KOPT-K1 (cell line): ENCODE data around the gene TADA2B.

Experiments used
- H3K27ac ChIP-seq: fragments of 200-600 bp; sonication (generic); 2 replicates; pipeline ENCODE4 v1.5.1; 2016; ENCODE audit warnings: antibody characterized with exemption, mild to moderate bottlenecking, low read depth, low read length; ENCODE audit not compliant: poor library complexity, severe bottlenecking
- H3K36me3 ChIP-seq: fragments of 200-600 bp; sonication (generic); 2 replicates; pipeline ENCODE4 v1.5.1; 2017; ENCODE audit warnings: antibody characterized with exemption, mild to moderate bottlenecking, low read length, moderate library complexity; ENCODE audit not compliant: insufficient read depth
- H3K9me3 ChIP-seq: fragments of 200-600 bp; sonication (generic); 2 replicates; pipeline ENCODE4 v1.5.1; 2017; ENCODE audit warnings: antibody characterized with exemption, low read length, mild to moderate bottlenecking; ENCODE audit not compliant: insufficient read depth, poor library complexity, severe bottlenecking

The TADA2B gene

GRCh38 chr4:7013175-7013574, 30.0 kb upstream of the TADA2B start:
- no peaks in the 10 kb centered on the region for H3K9me3 ChIP-seq
- H3K36me3 ChIP-seq: peaks cover 99% of the 10 kb centered on the region
- no peak overlapping the region for H3K27ac ChIP-seq

DNA sequence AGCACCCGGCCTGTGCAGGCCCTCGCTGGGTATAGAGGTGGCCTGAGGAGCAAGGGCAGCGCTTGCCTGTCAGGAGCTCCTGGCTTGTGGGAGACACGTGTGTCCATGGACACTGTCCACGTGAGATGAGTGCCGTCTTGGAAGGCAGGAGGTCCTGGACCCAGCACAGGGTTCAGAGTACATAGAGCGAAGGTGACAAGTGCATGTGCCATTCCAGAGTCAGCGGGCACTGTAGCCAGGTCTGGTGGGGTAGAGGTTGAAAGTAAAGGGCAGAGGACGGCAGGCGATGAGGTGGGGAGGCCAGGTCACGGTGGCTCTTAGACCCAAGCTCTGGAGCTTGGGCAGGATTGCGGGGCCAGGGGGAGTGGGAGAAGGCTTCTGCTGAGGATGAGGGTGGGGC, 28.4 kb upstream of the TADA2B start:
- Histone ChIP-seq H3K27ac (no peak overlapping the region), H3K9me3 (no peaks in the 10 kb centered on the region), H3K36me3 (peaks cover 99% of the 10 kb centered on the region)

GRCh38 chr4:7015383-7016035, 27.7 kb upstream of the TADA2B start:
- no peak overlapping the region for H3K27ac ChIP-seq

DNA sequence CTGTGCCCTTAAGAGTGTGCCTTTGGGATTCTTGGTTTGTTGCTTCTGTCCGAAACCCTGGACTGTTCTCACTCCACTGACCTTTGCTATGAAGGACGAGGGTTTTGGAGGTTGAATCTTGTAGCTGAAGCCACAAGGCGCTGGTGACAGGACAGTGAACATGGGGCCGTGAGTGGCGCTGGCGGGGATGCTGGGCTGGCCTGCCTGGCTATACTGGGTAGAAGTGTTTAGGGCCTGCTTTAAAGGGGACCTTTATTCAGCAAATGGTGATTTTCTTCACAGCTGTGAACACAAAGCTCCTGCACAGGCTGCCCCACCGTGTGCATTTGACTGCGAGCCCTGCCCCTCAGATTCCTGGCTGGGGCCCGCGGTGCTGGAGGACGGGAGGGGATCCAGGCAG, 27.1 kb upstream of the TADA2B start:
- Histone ChIP-seq H3K36me3 (peaks cover 99% of the 10 kb centered on the region), H3K27ac (no peak overlapping the region), H3K9me3 (no peaks in the 10 kb centered on the region)

More at GRCh38 chr4:7015383-7016035, 27.7 kb upstream of the TADA2B start:
- Histone ChIP-seq H3K9me3 (no peaks in the 10 kb centered on the region), H3K36me3 (peaks cover 99% of the 10 kb centered on the region)

DNA sequence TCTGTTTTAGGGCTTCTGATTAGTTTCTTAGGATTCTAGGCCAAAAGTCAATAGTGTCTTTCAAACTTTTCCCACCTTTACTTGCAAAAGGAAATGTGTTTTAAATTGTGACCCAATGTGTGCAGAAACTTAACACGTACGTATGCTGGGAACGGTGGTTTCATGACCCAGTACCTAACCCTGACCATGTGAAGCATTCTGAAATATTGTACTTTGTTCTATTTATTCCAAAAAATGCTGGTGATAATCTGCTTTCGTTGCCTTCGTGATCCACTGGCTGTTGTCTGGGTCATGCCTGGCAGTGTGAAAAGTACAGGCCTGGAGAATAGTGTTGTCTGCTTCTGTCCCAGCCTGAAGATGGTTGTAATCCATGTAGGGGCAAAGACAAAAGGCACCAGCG, 26.7 kb upstream of the TADA2B start:
- Histone ChIP-seq H3K36me3 (peaks cover 99% of the 10 kb centered on the region), H3K27ac (no peak overlapping the region), H3K9me3 (no peaks in the 10 kb centered on the region)

DNA sequence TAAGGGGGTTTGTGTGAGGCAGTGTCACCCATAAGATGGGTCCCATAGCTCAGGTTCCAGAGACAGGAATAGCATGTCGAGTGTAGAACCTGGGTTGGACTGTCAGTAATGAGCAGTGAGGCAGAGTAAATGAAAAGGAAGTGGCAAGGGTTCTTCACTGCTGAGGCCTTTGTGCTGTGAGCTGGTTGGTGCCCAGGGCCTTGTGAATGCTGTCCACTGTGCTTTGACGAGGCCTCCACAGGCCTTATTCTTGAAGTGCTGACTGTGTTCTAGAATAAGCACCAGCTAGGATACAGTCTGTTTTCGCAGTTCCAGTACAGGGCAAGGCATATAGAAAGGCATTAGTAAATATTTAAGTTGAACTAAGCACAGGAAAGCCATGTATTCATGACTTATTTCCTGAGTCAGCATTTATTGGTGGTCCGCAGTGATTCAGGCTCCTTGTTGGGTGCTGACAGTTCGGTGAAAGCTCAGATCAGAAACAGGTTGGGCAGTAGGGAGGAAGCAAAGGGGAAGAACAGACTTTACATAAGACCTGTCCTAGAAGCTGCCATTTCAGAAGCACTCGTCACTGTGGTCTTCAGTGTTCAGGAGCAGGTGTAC, 25.6 kb upstream of the TADA2B start:
- Histone ChIP-seq H3K36me3 (peaks cover 99% of the 10 kb centered on the region), H3K9me3 (no peaks in the 10 kb centered on the region), H3K27ac (no peak overlapping the region)

DNA sequence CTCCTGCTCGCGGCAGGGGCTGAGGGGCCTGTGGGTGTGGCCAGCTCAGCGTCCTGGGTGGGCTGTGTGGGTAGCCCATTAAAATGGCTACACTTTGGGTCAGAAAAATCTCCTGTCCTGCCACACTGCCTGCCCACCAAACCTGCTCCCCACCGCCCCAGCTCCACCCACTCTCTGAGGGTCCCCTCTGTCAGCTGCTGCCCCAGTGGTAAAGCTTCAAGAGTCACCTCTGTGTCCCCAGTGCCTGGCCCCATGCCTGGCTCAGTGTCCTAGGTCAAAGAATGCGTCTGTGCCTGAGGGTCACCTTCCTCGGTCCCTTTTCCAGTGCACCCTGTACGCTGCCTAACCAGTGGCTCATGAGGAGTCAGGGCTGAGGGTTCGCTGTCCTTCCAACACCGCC, 24.9 kb upstream of the TADA2B start:
- H3K9me3 ChIP-seq: no peaks in the 10 kb centered on the region
- peaks cover 98% of the 10 kb centered on the region for H3K36me3 ChIP-seq
- H3K27ac ChIP-seq: no peak overlapping the region

DNA sequence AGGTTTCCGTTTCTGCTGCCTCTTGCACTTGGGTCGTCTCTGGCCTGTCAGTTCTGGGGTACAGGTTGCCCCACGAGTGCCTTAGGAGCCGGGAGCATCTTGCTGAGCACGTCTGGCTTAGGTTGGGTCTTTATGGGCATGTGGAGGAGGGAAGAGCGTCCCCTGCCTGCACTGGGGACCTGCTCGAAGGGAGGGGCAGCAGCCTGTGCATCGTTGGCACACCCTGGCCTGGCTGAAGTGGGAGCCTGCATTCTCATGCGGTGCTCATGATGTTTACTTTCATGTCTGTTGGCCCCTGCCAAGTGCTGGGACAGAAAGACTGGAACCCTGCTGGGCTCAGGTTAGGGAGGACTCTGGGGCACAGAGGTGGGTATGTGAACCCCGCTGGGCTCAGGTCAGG, 23.8 kb upstream of the TADA2B start:
- H3K27ac ChIP-seq: no peak overlapping the region
- peaks cover 98% of the 10 kb centered on the region for H3K36me3 ChIP-seq
- no peaks in the 10 kb centered on the region for H3K9me3 ChIP-seq

DNA sequence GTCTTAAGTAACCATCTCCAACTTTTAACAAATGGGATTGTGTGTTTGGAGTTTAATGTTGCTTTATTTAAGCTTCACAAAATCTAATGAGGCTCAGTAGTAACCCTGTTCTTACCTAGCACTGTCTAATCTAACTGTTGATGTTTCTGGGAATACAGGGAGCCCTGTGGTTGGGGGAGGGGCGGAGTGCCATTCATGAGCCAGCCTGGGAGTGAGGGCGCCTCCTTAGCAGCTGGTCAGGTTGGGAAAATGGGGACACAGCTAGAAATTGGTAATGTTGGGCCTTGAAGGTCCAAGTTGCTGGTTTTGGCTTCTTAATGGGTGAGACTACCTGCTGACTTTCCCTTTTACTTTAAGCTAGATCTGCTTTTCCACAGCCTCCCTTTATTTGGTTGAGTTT, 22.9 kb upstream of the TADA2B start:
- peaks cover 98% of the 10 kb centered on the region for H3K36me3 ChIP-seq
- H3K9me3 ChIP-seq: no peaks in the 10 kb centered on the region
- no peak overlapping the region for H3K27ac ChIP-seq

- no peaks in the 10 kb centered on the region for H3K9me3 ChIP-seq
- H3K36me3 ChIP-seq: peaks cover 98% of the 10 kb centered on the region
- H3K27ac ChIP-seq: no peak overlapping the region
Measured at GRCh38 chr4:7020856-7021255, 22.3 kb upstream of the TADA2B start.

- Histone ChIP-seq H3K27ac (no peak overlapping the region), H3K9me3 (no peaks in the 10 kb centered on the region), H3K36me3 (peaks cover 98% of the 10 kb centered on the region)
Measured at GRCh38 chr4:7021355-7021754, 21.8 kb upstream of the TADA2B start.

DNA sequence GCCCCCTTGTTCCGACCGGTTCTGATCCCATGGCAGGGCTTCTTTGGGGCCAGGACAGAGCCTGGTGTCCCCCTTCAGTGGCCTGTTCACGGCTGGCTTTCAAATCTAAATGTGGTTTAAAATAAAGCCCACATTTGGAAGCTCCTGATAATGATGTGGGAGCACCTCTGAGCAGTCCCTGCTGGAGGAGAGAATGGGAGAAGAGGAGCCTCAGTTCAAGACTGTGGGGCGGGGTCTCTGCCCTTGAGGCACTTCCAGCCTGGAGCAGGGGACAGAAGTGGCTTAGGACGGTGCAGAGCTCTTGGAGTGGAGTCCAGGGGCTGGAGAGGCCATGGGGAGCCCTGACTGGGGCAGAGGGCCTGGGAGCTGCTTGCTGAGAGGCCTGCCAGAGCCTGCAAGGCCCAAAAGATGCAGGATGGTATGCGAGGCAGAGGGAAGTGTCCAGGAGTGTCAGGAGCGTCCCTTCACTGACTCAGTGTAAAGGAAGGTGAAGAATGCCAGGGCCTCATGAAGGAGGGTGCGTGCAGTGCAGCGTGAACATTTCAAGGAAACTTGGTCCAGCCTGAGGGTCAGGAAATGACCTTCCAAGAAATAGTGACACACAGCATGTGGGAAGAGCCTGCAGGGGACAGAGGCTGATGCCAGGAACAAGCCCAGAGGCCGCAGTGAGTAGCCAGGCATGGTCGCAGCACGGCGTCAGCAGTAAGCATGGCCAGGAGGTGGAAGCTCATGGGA, 21.1 kb upstream of the TADA2B start:
- Histone ChIP-seq H3K36me3 (peaks cover 98% of the 10 kb centered on the region), H3K27ac (no peak overlapping the region), H3K9me3 (no peaks in the 10 kb centered on the region)

GRCh38 chr4:7023486-7023885, 19.7 kb upstream of the TADA2B start:
- Histone ChIP-seq H3K9me3 (no peaks in the 10 kb centered on the region), H3K36me3 (peaks cover 98% of the 10 kb centered on the region), H3K27ac (no peak overlapping the region)

DNA sequence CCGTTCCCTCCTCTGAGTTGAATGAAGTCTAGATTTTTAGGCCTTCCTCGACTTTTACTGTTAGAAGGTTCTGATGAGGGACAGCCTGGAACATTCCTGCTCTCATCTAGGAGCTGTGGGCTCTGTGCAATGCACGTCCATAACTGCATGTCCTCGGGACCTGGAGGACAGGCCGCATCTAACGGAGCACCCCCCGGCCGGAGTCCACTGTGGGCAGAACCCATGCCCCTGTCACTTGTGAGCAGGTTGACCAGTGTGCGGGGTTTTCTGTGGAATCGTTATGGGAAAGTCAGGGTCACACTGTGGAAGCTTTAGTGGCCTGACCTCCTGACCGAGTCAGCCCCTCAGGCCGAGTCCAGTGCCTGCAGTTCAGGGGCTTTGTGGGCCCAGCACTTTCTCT, 19.3 kb upstream of the TADA2B start:
- Histone ChIP-seq H3K9me3 (no peaks in the 10 kb centered on the region), H3K27ac (no peak overlapping the region), H3K36me3 (peaks cover 98% of the 10 kb centered on the region)

GRCh38 chr4:7024336-7024890, 18.8 kb upstream of the TADA2B start:
- Histone ChIP-seq H3K27ac (no peak overlapping the region), H3K36me3 (peaks cover 98% of the 10 kb centered on the region), H3K9me3 (no peaks in the 10 kb centered on the region)
